Amniotic stem cell (primary cell): ENCODE results near the gene TAF11L12.
"Not testable (repeated sequence)": the region's sequence is repeated elsewhere in the genome, so short reads cannot be mapped to it uniquely, and the experiment has no call there.

Source experiments
- DNase-seq: peaks from one replicate; lab custom pipeline; 2025; lab: John Stamatoyannopoulos, UW

Gene TAF11L12

DNA sequence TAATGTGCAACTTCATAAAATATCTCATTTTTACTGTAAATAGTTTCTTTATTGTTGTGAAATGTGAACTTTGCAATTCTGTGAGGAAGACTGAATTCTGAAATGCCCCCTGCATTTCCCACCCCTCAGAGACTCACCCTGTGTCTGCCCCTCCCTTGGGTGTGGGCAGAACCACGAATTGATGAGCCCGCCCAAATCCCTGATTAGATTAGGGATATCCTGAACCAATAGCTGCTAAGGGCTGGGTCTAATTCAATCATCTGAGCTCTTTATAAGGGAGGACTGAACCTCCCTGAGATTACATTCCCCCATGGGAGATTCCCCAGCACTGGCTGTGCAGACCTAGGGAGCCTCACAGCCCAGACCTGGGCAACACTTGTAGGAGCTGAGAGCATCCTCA lies at the start of gene TAF11L12:
Gene TAF11L12 (plus strand): TSS at position 301 of the 400 bp plus-strand sequence.
- DNase-seq = not testable (repeated sequence)

DNA sequence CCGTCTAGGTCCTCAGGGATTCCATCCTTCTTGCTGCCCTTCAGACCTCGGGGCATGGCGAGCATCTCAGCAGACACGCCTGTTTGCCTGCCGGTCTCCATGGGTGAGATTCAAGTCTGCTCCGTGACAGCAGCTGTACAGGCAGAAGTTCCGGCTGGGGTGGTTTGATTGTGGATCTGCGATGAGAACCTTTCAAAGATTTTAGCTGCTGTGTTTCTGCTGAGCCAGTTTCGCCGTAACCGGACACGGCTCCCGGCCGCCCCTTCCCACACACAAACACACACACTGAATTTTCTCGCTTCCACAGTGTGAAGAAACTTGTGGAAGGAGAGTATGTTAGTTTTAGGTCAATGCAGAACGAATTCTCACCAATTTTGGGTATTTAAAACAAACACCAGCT lies 24.5 kb upstream of the TAF11L12 start, which contains the start of gene TAF11L7:
Gene TAF11L7 (minus strand): TSS at position 101 of the 400 bp plus-strand sequence.
- DNase-seq = not testable (repeated sequence)

DNA sequence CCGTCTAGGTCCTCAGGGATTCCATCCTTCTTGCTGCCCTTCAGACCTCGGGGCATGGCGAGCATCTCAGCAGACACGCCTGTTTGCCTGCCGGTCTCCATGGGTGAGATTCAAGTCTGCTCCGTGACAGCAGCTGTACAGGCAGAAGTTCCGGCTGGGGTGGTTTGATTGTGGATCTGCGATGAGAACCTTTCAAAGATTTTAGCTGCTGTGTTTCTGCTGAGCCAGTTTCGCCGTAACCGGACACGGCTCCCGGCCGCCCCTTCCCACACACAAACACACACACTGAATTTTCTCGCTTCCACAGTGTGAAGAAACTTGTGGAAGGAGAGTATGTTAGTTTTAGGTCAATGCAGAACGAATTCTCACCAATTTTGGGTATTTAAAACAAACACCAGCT lies 19.3 kb upstream of the TAF11L12 start, which contains the start of gene TAF11L8:
Gene TAF11L8 (minus strand): TSS at position 101 of the 400 bp plus-strand sequence.
- DNase-seq = not testable (repeated sequence)

DNA sequence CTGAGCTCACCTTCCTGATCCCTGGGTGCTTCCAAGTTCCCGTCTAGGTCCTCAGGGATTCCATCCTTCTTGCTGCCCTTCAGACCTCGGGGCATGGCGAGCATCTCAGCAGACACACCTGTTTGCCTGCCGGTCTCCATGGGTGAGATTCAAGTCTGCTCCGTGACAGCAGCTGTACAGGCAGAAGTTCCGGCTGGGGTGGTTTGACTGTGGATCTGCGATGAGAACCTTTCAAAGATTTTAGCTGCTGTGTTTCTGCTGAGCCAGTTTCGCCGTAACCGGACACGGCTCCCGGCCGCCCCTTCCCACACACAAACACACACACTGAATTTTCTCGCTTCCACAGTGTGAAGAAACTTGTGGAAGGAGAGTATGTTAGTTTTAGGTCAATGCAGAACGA lies 15.9 kb upstream of the TAF11L12 start, which contains the start of gene TAF11L9:
Gene TAF11L9 (minus strand): TSS at position 140 of the 400 bp plus-strand sequence.
- DNase-seq = not testable (repeated sequence)

DNA sequence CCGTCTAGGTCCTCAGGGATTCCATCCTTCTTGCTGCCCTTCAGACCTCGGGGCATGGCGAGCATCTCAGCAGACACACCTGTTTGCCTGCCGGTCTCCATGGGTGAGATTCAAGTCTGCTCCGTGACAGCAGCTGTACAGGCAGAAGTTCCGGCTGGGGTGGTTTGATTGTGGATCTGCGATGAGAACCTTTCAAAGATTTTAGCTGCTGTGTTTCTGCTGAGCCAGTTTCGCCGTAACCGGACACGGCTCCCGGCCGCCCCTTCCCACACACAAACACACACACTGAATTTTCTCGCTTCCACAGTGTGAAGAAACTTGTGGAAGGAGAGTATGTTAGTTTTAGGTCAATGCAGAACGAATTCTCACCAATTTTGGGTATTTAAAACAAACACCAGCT lies 12.5 kb upstream of the TAF11L12 start, which contains the start of gene TAF11L10:
Gene TAF11L10 (minus strand): TSS at position 101 of the 400 bp plus-strand sequence.
- DNase-seq = not testable (repeated sequence)

DNA sequence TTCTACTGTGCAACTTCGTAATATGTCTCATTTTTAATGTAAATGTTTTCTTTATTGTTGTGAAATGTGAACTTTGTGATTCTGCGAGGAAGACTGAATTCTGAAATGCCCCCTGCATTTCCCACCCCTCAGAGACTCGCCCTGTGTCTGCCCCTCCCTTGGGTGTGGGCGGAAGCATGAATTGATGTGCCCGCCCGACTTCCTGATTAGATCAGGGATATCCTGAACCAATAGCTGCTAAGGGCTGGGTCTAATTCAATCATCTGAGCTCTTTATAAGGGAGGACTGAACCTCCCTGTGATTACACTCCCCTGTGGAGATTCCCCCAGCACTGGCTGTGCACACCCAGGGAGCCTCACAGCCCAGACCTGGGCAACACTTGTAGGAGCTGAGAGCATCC lies 6.3 kb upstream of the TAF11L12 start, which contains the start of gene TAF11L11:
Gene TAF11L11 (plus strand): TSS at position 304 of the 400 bp plus-strand sequence.
- not testable (repeated sequence) for DNase-seq

DNA sequence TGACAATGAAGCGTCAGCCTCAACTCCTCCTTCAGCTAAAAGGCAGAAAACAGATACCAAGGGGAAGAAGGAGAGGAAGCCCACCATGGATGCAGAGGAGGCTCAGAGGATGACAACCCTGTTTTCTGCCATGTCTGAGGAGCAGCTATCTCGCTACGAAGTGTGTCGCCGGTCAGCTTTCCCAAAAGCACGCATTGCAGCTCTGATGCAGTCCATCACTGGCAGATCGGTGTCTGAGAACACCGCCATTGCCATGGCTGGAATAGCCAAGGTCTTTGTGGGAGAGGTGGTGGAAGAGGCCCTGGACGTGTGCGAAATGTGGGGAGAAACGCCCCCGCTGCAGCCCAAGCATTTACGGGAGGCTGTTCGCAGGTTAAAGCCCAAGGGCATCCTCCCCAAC lies 5.2 kb upstream of the TAF11L12 start:
- no peak for DNase-seq

DNA sequence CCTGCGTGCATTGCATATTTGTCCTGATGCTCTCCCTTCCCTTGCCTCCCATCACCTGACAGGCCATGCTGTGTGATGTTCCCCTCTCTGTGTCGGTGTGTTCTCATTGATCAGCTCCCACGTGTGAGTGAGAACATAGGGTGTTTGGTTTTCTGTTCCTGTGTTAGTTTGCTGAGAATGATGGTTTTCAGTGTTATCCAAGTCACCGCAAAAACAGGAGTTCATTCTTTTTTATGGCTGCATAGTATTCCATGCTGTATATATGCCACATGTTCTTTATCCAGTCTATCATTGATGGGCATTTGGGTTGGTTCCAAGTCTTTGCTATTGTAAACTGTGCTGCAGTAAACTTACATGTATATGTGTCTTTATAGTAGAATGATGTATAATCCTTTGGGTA lies 2.7 kb upstream of the TAF11L12 start:
- not testable (repeated sequence) for DNase-seq

DNA sequence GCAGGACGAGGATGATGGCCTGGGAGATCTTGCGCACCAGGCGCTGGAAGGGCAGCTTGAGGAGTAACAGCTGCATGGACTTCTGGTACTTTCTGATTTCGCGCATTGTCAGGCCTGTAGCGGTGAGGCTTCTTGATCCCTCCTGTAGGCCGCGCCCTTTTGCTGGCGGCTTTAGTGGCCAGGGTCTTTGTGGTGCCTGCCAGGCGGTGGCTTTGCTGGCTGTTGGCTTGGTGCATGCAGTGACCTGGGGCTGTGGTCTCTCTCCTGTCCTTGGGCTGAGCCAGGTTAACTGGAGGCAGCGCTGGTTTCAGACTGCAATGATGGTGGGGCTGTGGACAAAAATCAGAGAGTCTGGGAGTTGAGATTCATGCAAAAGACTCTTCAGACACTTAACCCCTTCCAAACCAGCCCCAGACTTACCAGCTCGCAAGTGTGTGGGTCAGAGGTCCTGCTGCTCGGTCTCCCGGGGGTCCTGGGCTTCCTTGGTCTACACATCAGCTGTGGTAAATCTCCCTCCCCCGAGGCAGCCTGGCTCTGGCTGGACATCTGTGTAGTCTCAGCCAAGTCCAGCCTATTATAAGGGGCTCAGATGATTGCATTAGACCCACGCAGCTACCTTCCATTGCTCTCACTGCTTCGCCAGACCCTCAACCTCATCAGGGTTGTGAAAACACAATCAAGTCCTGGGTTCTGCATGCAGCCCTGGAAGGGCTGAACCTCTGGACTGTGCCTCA lies 4.8 kb downstream of the TAF11L12 start:
- DNase-seq = no peak

DNA sequence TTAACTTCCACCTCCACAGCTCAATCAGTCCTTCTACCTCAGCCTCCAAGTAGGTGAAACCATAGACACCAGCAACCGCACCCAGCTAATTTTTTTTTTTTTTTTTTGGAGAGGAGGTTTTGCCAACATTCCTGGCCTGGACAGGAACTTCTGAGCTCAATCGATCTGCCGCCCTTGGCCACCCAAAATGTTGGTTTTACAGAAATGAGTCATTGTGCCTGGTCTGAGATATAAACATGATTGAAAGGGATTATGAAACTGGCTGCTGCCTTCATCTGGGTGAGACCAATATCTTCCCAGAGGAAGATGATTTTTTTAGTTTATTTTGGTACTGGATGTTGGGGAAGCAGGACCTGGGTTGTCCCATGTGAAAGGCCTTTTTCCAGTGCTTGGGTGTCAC lies 9.2 kb downstream of the TAF11L12 start:
- DNase-seq = no peak

DNA sequence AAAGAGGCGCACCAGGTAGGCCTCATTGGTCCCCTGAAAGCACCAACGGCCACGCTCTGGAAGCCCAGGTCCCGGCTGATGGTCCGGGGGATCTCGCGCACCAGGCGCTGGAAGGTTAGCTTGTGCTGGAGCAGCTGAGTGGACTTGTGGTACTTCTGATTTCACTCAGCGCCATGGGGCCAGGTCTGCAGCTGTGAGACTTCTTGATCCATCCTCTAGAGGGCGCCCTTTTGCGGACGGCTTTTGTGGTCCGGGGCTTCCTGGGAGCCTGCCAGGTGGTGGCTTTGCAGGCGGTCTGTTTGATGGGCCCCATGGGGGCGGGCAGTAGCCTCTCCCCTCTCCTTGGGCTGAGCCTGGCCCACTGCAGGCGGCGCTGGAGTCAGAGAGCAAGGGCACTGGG lies 10.4 kb downstream of the TAF11L12 start:
- no peak for DNase-seq

DNA sequence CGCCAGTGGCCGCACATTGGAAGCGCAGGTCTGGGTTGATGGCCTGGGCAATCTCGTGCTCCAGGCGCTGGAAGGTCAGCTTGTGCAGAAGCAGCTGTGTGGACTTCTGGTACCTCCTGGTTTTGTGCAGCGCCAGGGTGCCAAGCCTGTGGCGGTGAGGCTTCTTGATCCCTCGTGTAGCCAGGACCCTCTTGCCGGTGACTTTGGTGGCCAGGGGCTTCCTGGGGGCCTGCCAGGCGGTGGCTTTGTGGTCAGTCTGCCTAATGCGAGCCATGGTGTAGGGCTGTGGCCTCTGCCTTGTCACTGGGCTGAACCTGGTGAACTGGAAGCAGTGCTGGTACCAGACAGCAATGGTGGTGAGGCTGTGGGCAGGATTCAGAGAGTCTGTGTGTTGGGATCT lies 15.5 kb downstream of the TAF11L12 start:
- DNase-seq = no peak

DNA sequence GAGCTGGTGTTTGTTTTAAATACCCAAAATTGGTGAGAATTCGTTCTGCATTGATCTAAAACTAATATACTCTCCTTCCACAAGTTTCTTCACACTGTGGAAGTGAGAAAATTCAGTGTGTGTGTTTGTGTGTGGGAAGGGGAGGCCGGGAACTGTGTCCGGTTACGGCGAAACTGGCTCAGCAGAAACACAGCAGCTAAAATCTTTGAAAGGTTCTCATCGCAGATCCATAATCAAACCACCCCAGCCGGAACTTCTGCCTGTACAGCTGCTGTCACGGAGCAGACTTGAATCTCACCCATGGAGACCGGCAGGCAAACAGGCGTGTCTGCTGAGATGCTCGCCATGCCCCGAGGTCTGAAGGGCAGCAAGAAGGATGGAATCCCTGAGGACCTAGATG lies 21.6 kb downstream of the TAF11L12 start, which contains the start of gene TAF11L13:
Gene TAF11L13 (plus strand): TSS at position 301 of the 400 bp plus-strand sequence.
- not testable (repeated sequence) for DNase-seq

DNA sequence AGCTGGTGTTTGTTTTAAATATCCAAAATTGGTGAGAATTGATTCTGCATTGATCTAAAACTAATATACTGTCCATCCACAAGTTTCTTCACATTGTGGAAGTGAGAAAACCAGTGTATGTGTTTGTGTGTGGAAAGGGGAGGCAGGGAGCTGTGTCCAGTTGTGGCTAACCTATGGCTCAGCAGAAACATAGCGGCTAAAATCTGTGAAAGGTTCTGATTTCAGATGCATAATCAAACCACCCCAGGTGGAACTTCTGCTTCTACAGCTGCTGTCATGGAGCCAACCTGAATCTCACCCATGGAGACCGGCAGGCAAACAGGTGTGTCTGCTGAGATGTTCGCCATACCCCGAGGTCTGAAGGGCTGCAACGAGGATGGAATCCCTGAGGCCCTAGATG lies 24.0 kb downstream of the TAF11L12 start, which contains the start of gene TAF11L14:
Gene TAF11L14 (plus strand): TSS at position 301 of the 400 bp plus-strand sequence.
- DNase-seq = no peak

DNA sequence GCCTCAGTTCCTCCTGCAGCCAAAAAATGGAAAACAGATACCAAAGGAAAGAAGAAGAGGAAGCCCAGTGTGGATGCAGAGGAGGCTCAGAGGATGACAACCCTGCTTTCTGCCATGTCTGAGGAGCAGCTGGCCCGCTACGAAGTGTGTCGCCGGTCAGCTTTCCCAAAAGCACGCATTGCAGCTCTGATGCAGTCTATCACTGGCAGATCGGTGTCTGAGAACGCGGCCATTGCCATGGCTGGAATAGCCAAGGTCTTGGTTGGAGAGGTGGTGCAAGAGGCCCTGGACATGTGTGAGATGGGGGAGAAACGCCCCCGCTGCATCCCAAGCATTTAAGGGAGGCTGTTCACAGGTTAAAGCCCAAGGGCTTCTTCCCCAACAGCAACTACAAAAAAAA lies 39.0 kb downstream of the TAF11L12 start:
- DNase-seq = not testable (repeated sequence)

DNA sequence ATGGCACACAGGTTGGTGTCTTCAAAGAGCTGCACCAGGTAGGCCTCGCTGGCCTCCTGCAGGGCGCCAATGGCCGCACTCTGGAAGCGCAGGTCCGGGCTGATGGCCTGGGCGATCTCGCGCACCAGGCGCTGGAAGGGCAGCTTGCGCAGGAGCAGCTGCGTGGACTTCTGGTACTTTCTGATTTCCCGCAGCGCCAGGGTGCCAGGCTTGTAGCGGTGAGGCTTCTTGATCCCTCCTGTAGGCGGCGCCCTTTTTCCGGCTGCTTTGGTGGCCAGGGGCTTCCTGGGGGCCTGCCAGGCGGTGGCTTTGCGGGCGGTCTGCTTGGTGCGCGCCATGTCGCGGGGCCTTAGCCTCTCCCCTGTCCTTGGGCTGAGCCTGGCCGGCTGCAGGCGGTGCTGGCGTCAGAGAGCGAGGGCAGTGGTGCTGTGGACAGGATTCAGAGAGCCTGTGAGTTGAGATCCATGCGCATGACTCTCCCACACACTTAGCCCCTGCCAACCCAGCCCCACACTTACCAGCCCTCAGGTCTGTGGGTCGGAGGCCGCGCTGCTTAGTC lies 45.1 kb downstream of the TAF11L12 start:
- not testable (repeated sequence) for DNase-seq

DNA sequence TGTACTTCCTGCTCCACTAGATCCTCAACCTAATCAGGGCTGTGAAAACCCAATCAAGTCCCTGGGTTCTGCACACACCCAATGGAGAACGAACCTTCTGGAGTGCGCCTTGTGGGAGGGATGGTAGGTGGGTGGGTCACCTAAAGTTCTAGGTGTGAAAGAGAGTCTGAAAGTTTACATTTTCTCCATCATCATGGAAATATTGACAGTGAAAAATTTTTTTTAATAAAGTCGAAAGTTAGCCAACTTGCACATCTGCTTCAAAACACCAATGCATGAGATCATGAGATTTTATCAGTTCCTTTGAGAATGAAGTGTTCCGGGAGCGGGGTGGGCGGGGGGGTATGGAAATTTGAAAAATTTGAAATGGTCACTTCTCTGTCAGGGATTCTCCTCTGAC lies 45.7 kb downstream of the TAF11L12 start:
- no peak for DNase-seq
